ENCODE data around the gene FREM1. TPM values are rescaled to one million over a fixed set of nuclear protein-coding genes. Genes with fewer than 3 reads are reported as not detected.

The FREM1 gene
- total and polyA plus RNA-seq, 2 of the 13 experiments (the other 11 are each of a cell fraction or from before 2014, with no cell fraction given) = 64.3 to 202 TPM

- Histone ChIP-seq H3K27ac (ENCODE audit: extremely low read length, insufficient read depth, low read length) (no peak overlapping the region), H3K79me2 (ENCODE audit: insufficient read depth, low read length) (no peaks in the 10 kb centered on the region), H4K20me1 (ENCODE audit: insufficient read depth, low read length) (no peaks in the 10 kb centered on the region; the same call in 1 of the 2 replicates), H3K9me3 (ENCODE audit: low read length) (no peaks in the 10 kb centered on the region), H2AFZ (ENCODE audit: low read length) (no peak overlapping the region), H3K9ac (ENCODE audit: insufficient read depth, low read depth, low read length) (no peak overlapping the region), H3K36me3 (replicated peaks in 1 of 2; ENCODE audit: control insufficient read depth in 1 of 2, insufficient read depth in 2 of 2, low read length in 2 of 2) (peaks cover 25 to 87% of the 10 kb centered on the region in 2 experiments), H3K4me3 (replicated peaks in 1 of 3; ENCODE audit: insufficient read depth in 1 of 3, low read depth in 2 of 3, low read length in 3 of 3) (no peak overlapping the region), H3K4me2 (ENCODE audit: low read depth, low read length) (no peak overlapping the region), H3K27me3 (ENCODE audit: control insufficient read depth in 1 of 2, insufficient read depth in 2 of 2, low read length in 2 of 2) (no peaks in the 10 kb centered on the region), H3K4me1 (ENCODE audit: insufficient read depth, low read length) (no peaks in the 10 kb centered on the region)
- ATAC-seq (no peak), FAIRE-seq (no peak), DNase-seq (ENCODE audit: low spot score) (no peak)
- CTCF ChIA-PET (ENCODE audit: low intra/inter-chr PET ratio, low total read pairs) = no interaction called here
- intact Hi-C loops (cut with micrococcal nuclease; ENCODE audit: unreplicated experiment) = no loop called here
- in situ Hi-C loops (cut with HindIII; ENCODE audit: extremely low pct_ligation_motif_present, low pct_unique_long_range_greater_than_20kb) = no loop called here
- WGBS (ENCODE audit: low lambda C conversion rate) = 94% methylated on average over 4 of the region's 4 CpGs
- POLR2A ChIA-PET = no interaction called here
- no peak for TF ChIP-seq SNAPC4 (CRISPR knock-in tag; IDR thresholded peaks at IDR 0.05)
- peak; percentile 79 for TF ChIP-seq RBM22 (optimal IDR thresholded peaks at IDR 0.05; ENCODE audit: low read length)
- no TSS peak for BruUV-seq (replicated peaks)
Measured at GRCh38 chr9:14819183-14819582, 91.0 kb downstream of the FREM1 start.

GRCh38 chr9:14814249-14814628 is 96.0 kb downstream of the FREM1 start:
- H3K27me3 ChIP-seq (ENCODE audit: control insufficient read depth in 1 of 2, insufficient read depth in 2 of 2, low read length in 2 of 2) = no peaks in the 10 kb centered on the region
- no peak for FAIRE-seq
- H3K4me2 ChIP-seq (ENCODE audit: low read depth, low read length) = no peak overlapping the region
- H3K4me3 ChIP-seq (replicated peaks in 1 of 3; ENCODE audit: insufficient read depth in 1 of 3, low read depth in 2 of 3, low read length in 3 of 3) = no peak overlapping the region
- no peaks in the 10 kb centered on the region for H3K4me1 ChIP-seq (ENCODE audit: insufficient read depth, low read length)
- DNase-seq (ENCODE audit: low spot score) = no peak
- BruUV-seq (replicated peaks) = no TSS peak
- POLR2A ChIA-PET = no interaction called here
- no peaks in the 10 kb centered on the region for H3K79me2 ChIP-seq (ENCODE audit: insufficient read depth, low read length)
- H3K9ac ChIP-seq (ENCODE audit: insufficient read depth, low read depth, low read length) = no peak overlapping the region
- H3K9me3 ChIP-seq (ENCODE audit: low read length) = no peaks in the 10 kb centered on the region
- H4K20me1 ChIP-seq (ENCODE audit: insufficient read depth, low read length) = no peaks in the 10 kb centered on the region
- no peak for ATAC-seq
- intact Hi-C loops (cut with micrococcal nuclease; ENCODE audit: unreplicated experiment) (no loop called here), in situ Hi-C loops (cut with HindIII; ENCODE audit: extremely low pct_ligation_motif_present, low pct_unique_long_range_greater_than_20kb) (no loop called here)
- CTCF ChIA-PET (ENCODE audit: low intra/inter-chr PET ratio, low total read pairs) = no interaction called here
- H3K27ac ChIP-seq (ENCODE audit: extremely low read length, insufficient read depth, low read length) = no peak overlapping the region
- no peak overlapping the region for H2AFZ ChIP-seq (ENCODE audit: low read length)
- peaks cover 18 to 85% of the 10 kb centered on the region in 2 experiments for H3K36me3 ChIP-seq (replicated peaks in 1 of 2; ENCODE audit: control insufficient read depth in 1 of 2, insufficient read depth in 2 of 2, low read length in 2 of 2)
- TF ChIP-seq NR2F2 (IDR thresholded peaks at IDR 0.05; ENCODE audit: borderline replicate concordance, low read depth) (no peak), MXD1 (CRISPR knock-in tag; IDR thresholded peaks at IDR 0.05) (no peak), FOSL1 (CRISPR knock-in tag; IDR thresholded peaks at IDR 0.05; ENCODE audit: borderline replicate concordance) (no peak), THAP9 (CRISPR knock-in tag; IDR thresholded peaks at IDR 0.05; ENCODE audit: borderline replicate concordance) (no peak), ZNF7 (CRISPR knock-in tag; IDR thresholded peaks at IDR 0.05) (no peak), BRD4 (CRISPR knock-in tag; IDR thresholded peaks at IDR 0.05) (no peak), RFX5 (IDR thresholded peaks at IDR 0.05; ENCODE audit: low read depth, low read length) (no peak), CAMTA2 (CRISPR knock-in tag; IDR thresholded peaks at IDR 0.05; ENCODE audit: borderline replicate concordance) (no peak), U2AF2 (IDR thresholded peaks at IDR 0.05; ENCODE audit: low read depth, low read length) (no peak), CHD4 (IDR thresholded peaks at IDR 0.05; ENCODE audit: borderline replicate concordance, low read length) (no peak)
